ENCODE data around the gene POLG.
A peak's percentile ranks its signal among the peaks of the same experiment; 100 is the strongest.
"Not testable (repeated sequence)": the region's sequence is repeated elsewhere in the genome, so short reads cannot be mapped to it uniquely, and the experiment has no call there.

POLG gene

DNA sequence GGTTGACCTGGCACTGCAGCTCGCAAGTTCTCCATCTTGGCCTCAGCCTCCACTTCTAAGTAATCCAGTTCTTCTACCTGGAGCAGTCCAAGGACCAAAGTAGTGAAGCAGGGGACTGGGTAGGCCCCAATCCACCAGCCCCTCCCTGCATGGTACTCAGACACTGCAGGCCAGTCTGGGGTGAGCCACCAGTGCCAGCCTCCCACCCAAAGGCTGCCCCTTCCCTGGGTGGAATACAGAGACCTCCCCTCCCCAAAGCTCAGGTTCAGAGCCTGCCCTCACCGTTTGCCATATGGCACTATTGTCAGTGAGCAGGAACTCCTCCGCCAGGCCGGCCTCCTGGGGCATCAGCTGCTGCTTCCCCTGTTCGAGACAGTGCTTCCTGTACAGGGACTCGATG is 10.8 kb downstream of the POLG start:
- no peak for DNase-seq

GRCh38 chr15:89322822-89323221 is 11.8 kb downstream of the POLG start:
- no peak for DNase-seq

GRCh38 chr15:89321521-89322410 is 12.9 kb downstream of the POLG start:
- DNase-seq = no peak

DNA sequence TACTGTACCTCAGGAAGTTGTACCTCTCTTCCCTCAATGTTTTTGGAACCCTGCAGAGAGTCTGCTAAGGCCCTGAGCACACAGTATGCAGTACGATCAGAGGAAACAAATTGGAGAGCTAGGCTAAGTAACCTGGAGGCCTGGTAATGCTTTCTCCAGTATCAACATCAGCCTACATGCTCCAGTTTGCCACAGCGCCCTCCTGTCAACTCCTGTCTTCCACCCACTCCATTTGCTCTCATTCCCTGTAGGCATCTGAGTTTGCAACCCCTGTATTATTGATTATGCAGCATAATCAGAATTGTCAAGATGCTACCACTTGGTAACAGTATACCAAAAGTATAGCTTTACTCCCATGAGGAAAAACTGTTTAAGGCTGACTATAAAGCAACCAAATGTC is 14.4 kb downstream of the POLG start:
- no peak for DNase-seq

- no peak for DNase-seq
Measured at GRCh38 chr15:89319678-89320077, 14.9 kb downstream of the POLG start.

DNA sequence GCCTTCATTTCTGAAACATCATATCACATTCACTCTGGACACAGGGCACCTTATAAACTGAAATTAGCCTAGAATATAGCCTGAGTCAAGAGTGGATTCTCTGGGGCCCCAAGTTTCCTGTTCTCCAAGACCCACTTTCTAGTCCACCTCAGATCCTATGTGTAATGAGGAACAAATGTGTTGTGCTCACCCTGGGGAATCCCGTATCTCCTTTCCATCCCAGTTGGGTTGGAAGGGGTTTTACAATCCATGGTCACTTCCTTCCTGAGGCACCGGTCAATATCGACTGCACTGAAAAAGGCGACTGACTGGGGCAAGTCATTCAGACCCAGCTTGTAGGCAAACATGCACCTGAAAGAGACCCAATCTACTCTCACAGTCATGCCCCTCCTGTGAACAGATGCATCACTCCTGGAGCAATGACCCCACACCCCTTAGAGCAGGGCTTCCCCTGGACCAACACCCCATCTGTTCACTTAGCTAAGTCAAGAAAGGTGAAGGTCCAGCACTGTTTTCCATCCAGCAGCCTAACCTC is 17.4 kb downstream of the POLG start:
- DNase-seq = no peak

GRCh38 chr15:89316504-89316903 is 18.1 kb downstream of the POLG start:
- DNase-seq = no peak

GRCh38 chr15:89315375-89315929 is 19.2 kb downstream of the POLG start:
- DNase-seq = no peak

- DNase-seq = no peak
Measured at GRCh38 chr15:89309993-89310392, 24.6 kb downstream of the POLG start.

- no peak for DNase-seq
Measured at GRCh38 chr15:89308236-89308635, 26.4 kb downstream of the POLG start.

DNA sequence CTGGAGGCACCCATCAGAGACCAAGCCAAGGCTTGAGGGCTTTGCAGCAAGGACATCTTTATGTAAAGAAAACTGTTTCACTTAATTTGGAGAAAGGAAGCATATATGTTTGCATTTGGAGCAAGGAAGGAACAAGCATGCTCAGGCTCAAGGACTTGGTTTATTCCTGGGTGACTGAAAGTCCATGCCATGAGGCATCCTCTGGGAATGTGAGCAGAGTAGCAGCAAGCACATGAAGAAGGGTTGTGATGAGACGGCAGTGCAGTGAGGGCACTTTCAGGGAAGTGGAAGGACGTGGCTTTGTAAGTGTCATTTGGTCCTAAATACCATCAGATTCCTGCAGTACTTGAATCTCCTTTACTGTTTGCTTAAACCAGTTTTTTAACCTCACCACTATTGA is 26.8 kb downstream of the POLG start:
- DNase-seq = peak; percentile 20

GRCh38 chr15:89307046-89307587 is 27.5 kb downstream of the POLG start:
- DNase-seq = peak; percentile 28

- no peak for DNase-seq
Measured at GRCh38 chr15:89305395-89305794, 29.2 kb downstream of the POLG start.

DNA sequence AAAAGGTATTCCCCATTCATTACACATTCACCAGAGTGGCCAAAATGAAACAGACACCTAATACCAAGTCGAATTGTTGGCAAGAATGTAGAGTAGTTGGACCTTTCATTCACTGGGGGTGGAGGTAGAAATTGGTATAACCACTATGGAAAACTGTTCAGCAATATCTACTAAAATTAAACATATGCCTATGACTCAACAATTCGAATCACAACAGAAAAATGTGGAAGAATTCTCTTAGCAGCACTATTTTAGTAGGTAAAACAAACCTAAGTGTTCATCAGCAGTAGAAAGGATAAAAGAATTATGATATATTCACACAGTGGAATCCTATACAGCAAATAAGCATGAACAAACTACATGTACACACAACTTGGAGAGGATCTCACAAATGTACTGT is 30.6 kb downstream of the POLG start:
- DNase-seq = peak; percentile 24

DNA sequence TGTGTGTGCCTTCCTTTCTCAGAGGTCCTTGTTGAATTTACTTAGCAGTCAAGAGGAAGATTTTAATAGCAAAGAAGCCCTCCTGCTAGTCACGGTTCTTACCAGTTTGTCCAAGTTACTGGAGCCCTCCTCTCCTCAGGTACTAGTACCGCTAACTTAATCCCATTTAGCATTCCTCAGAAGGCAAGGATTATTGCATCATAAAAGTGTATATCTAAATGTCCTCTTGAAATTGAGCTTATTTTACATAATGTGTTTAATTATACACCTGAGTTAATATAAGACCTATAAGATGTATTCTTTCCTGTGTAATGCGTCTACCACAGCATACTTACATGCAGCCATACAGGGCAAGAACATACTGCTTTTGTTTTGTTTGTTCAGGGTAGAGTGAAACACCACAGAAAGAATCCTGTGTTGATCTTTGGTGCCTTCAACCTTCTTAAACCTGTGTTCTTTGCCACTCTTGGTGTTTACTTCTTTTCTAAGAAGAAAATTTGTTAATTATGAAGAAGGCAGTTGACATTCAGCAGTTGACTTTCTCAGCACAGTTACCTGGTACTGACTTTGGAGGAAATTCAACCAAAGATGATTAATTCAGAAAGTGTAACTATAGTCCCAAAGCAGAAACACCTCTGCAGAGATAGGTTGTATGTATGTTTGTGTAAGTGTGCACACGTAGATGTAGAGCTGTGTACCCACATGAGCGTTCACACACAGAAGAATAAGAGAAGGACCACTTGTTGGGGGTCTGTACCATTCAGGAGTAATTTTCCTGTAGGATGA is 33.1 kb downstream of the POLG start:
- DNase-seq = no peak

DNA sequence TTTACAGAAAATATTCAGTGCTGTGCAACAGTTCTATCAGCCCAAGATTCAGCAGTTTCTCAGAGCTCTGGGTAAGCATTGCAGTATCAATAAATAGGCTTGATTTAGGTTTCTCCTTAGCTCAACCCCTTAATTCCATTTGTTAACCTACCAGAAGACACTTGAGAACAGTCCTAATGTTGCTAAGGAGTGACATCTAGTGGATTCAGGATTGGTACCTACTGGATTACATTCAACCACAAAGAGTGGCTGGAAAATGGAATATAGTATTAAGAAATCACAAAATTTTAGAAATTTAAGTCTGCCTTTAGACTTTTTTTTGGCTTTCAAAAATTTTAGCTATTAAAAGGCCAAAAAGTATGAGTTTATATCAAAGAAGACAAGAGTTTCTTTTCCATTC is 34.7 kb downstream of the POLG start:
- peak; percentile 25 for DNase-seq

- DNase-seq = no peak
Measured at GRCh38 chr15:89293012-89293411, 41.6 kb downstream of the POLG start.

- no peak for DNase-seq
Measured at GRCh38 chr15:89291934-89292438, 42.6 kb downstream of the POLG start.

DNA sequence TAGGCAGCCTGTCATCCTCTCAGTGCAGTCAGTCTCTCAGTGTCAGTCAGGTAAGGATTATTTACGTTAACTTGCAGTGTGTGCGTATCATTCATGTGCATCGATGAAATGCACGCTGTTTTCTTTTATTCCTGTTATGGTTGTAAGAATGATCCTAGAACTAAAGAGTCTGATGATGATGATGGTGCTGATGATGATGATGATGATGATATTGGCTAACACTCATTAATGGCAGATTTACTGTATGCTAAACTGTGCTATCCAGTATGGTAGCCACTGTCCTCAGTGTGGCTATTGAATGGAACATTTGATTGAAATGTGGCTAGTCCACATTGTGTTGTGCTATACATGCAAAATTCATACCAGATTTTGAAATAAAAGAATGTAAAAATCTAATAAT is 51.4 kb downstream of the POLG start:
- DNase-seq = no peak

- DNase-seq = no peak
Measured at GRCh38 chr15:89282631-89283030, 52.0 kb downstream of the POLG start.

DNA sequence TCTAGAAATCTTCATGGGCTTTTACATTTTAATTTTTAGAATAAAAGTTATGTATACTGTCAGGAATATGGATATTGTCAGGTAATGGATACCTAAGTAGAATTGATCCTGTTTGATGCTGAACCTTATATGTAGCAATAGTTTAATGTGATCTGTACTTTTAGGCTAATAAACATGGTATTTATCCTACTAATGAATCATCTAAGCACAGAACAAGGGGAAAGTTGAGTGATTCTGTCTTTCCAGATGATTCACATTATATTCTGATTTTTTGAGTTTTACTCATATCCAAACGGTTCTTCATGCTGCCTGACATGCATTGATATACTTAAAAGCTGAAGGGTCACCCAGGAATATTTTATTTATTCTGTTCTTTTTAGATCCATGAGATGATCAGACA is 56.3 kb downstream of the POLG start:
- DNase-seq = peak; percentile 16

GRCh38 chr15:89277281-89277680 is 57.3 kb downstream of the POLG start:
- not testable (repeated sequence) for DNase-seq
